ENCODE data around the gene ARID3B.

GRCh38 chr15:74614744-74615507, 73.9 kb downstream of the ARID3B start:
- TF ChIP-seq POLR2A (IDR thresholded peaks at IDR 0.05; ENCODE audit: low read depth, low read length), result no peak; the same call in 1 of the 2 replicates
- TF ChIP-seq TAF1 (IDR thresholded peaks at IDR 0.05; ENCODE audit: low read depth, low read length), result no peak
- TF ChIP-seq POU2F2 (IDR thresholded peaks at IDR 0.05; ENCODE audit: low read depth, low read length), result no peak
- TF ChIP-seq POLR2AphosphoS5 (IDR thresholded peaks at IDR 0.05; ENCODE audit: low read depth, low read length), result no peak; the same call in 1 of the 2 replicates
- TF ChIP-seq SPI1 (IDR thresholded peaks at IDR 0.05; ENCODE audit: low read depth, low read length), result no peak

All from GM12891 (cell line).